Measurements from ENCODE around the gene ZNF334. TPM values are rescaled to one million over a fixed set of nuclear protein-coding genes. Genes with fewer than 3 reads are reported as not detected.

Gene ZNF334
- total RNA-seq, 2 donors from 2014 or later = 1.1 to 3.1 TPM

DNA sequence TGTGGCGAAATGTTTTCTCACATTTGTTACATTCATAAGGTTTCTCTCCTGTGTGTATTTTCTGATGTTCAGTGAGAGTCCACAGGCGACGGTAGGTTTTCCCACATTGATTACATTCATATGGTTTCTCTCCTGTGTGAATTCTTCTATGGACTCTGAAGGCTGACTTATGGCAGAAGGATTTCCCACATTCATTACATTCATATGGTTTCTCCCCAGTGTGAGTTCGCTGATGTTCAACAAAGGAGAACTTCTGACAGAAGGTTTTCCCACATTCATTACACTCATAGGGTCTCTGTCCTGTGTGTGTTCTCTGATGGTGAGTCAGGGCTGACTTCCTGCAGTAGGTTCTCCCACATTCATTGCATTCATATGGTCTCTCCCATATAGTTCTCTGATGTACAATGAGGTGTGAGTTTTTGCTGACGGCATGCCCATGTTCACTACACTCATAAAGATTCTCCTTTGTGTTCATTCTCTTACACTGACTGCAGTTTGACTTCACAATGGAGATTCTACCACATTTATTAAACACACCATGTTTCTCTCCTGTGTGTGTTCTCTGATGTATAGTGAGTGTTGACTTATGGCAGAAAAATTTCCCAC is 11.9 kb downstream of the ZNF334 start:
- no peak for DNase-seq (ENCODE audit: low spot score)
- intact Hi-C loops (cut with DNase I) = no loop called here

GRCh38 chr20:46494077-46494476 is 19.3 kb downstream of the ZNF334 start:
- intact Hi-C loops (cut with DNase I) = no loop called here
- no peak for DNase-seq (ENCODE audit: low spot score)

DNA sequence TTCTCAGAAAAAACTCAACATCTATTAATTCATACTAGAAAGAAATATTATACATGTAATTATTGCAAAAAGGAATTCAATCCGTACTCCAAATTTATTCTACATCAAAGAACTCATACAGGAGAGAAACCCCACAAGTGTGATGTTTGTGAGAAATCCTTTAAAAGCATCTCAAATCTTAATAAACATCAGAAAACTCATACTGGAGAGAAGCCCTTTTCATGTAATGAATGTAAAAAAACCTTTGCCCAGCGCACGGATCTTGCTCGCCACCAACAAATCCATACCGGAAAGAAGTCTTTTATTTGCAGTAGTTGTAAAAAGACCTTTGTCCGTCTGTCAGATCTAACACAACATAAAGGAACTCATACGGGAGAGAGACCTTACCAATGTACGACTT is 22.0 kb downstream of the ZNF334 start:
- DNase-seq (ENCODE audit: low spot score) = no peak
- intact Hi-C loops (cut with DNase I) = no loop called here

DNA sequence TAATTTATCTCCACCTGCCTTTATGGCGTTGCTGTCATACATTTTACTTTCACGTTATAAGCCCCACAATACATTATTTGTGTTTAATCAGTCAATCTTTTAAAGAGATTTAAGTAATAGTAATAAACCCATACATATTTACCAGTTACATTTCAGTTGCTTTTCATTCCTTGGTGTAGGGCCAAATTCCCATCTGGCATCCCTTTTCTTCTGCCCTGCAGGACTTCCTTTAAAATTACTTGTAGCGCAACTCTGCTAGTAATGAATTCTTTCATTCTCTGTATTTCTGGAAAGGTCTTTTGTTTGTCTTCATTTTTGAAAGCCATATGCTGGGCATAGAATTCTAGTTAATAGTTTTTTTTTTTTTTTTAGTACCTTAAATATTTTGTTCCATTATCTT is 24.9 kb downstream of the ZNF334 start:
- no peak for DNase-seq (ENCODE audit: low spot score)
- intact Hi-C loops (cut with DNase I) = no loop called here

DNA sequence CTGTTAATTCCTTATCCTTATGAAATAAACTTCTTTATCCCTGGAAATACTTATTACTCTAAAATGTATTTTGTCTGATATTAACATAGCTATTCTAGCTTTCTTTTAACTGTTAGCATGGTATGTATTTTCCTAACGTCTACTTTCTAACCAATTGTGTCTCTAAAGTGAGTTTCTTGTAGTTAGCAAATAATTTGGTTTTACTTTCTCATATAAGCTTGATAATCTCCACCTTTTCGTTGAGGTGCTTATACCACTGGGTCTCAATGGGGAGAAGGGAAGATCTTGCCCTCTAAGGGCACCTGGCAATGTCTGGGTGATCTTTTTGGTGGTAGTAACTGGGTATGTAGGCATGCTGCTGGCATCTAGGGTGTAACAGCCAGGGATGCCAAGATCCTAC is 25.7 kb downstream of the ZNF334 start:
- intact Hi-C loops (cut with DNase I) = no loop called here
- DNase-seq (ENCODE audit: low spot score) = no peak

DNA sequence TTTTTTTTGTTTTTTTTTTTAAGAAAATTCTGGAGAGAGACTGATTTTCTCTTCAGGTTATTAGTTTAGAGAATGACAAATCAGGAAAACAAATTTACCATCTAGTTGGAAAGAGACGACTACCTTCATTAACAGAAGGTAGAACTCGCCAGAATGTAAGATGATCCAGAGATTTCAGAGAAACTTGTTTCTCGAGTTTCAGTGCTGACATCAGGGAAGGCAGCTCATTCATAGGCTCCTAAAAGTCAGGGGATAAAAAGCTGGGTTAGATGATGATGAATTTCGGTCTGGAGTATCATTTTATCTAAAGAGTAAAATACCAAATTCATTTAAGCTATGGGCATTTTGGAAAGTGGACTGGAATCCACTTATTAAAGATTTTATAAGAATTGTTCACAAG is 27.9 kb downstream of the ZNF334 start:
- no peak for DNase-seq (ENCODE audit: low spot score)
- intact Hi-C loops (cut with DNase I) = no loop called here

DNA sequence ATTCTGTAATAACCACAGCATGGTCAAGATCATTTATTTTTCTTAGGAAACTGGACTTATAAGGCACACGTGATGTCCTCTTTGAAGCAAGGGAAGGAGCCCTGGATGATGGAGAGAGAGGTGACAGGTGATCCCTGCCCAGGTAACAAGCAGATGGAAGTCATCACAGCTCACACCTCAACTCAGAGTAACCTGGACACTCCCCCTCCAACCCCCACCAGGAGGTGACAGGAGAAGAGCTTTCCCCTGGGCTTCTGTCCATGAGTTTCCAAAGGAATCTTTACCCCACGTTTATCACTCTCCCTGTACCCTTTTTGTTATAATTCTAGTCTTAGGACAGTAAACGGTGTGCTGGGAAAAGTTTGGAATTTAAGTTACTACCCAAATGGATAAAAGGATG is 28.4 kb downstream of the ZNF334 start:
- no peak for DNase-seq (ENCODE audit: low spot score)
- intact Hi-C loops (cut with DNase I) = no loop called here

GRCh38 chr20:46483879-46484278 is 29.5 kb downstream of the ZNF334 start:
- intact Hi-C loops (cut with DNase I) = no loop called here
- no peak for DNase-seq (ENCODE audit: low spot score)

DNA sequence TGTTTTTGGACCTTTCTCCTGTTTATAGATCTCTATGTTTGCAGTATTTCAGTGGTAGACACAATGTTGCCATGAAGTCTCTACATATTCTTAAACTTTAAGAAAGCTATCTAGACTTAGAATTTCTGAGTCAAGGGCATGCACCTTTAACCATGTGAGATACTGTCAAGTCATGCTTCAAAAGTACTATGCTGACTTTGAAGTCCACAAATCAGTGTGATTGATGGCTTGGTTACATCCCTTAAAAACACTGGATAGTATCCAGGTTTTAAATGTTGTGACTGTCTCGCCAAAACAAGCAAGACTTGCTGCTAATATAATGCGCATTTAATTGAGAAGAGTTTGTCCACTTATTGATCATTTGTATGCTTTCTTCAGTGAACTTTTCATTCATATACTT is 30.5 kb downstream of the ZNF334 start:
- DNase-seq (ENCODE audit: low spot score) = no peak
- intact Hi-C loops (cut with DNase I) = no loop called here

GRCh38 chr20:46477640-46478039 is 35.7 kb downstream of the ZNF334 start:
- intact Hi-C loops (cut with DNase I) = no loop called here
- DNase-seq (ENCODE audit: low spot score) = no peak

DNA sequence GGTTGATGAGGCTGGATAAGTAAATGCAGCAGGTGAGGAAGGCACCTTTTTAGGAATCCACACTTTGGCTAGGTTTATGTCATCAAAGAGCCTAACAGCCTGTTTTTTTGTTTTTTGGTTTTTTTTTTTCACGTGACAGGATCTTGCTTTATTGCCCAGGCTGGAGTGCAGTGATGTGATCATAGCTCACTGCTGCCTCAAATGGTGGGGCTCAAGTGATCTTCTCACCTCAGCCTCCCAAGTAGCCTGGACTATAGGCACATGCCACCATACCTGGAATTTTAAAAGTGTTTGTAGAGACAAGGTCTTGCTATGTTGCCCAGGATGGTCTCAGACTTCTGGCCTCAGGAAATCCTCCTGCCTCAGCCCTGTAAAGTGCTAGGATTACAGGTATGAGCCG is 36.1 kb downstream of the ZNF334 start:
- no peak for DNase-seq (ENCODE audit: low spot score)
- intact Hi-C loops (cut with DNase I) = no loop called here

GRCh38 chr20:46468508-46468907 is 44.9 kb downstream of the ZNF334 start:
- DNase-seq (ENCODE audit: low spot score) = no peak
- intact Hi-C loops (cut with DNase I) = no loop called here

DNA sequence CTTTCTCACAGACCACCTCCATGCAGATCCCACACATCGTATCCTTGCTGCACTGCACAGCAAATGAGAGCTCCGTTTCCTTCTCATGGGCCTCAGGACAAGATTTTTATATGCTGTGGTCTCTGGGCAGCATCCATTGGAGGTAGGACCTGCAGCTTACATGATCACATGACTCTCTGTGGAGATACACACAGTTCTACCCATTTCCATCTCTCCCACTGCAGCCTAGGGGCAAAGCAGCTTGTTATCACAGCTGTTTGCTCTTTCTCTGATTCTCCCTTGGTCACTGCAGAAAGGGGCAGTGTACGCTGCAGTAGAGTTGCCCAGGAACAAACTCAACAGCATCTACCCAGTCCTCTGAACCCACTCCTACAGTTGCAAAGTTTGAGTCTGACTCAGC is 48.9 kb downstream of the ZNF334 start:
- intact Hi-C loops (cut with DNase I) = no loop called here
- DNase-seq (ENCODE audit: low spot score) = no peak

DNA sequence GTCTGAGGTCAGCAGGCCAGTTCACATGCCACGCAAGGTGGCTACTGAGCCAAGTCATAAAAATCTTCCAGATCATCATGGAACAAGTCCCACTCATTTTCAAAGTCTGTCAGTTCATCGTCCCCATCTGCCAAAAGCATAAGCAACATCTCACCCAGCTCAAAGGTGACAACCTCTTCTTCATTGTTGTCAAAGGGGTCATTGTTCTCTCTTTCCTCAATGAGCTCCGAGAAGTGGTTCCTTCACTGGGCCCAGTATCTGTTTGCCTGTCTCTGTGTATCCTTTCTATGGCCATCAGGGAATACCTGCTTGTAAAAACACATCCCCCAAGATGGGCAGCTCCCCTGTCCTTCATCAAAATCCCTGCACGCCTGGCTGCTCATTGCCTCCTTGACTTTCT is 49.5 kb downstream of the ZNF334 start:
- intact Hi-C loops (cut with DNase I) = no loop called here
- no peak for DNase-seq (ENCODE audit: low spot score)

DNA sequence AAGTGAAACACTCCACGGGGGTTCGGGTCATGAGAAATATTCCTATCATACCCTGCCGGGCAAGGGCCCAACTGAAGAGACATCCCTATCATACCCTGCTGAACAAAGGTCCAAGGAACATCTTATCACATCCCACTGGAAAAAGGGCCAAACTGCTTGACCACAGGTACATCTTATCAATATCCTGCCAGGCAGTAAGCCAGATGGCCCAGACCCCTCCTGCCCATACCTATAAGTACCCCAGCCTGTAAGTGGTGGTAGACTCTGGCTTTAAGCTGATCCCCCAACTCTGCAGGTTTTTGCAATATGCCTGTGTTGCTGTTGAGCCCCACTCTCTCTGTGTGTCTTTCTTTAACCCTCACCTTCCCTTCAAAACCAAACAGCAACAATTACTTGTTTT is 51.6 kb downstream of the ZNF334 start:
- intact Hi-C loops (cut with DNase I) = no loop called here
- no peak for DNase-seq (ENCODE audit: low spot score)

GRCh38 chr20:46458866-46459750 is 54.3 kb downstream of the ZNF334 start:
- intact Hi-C loops (cut with DNase I) = no loop called here
- no peak for DNase-seq (ENCODE audit: low spot score)

DNA sequence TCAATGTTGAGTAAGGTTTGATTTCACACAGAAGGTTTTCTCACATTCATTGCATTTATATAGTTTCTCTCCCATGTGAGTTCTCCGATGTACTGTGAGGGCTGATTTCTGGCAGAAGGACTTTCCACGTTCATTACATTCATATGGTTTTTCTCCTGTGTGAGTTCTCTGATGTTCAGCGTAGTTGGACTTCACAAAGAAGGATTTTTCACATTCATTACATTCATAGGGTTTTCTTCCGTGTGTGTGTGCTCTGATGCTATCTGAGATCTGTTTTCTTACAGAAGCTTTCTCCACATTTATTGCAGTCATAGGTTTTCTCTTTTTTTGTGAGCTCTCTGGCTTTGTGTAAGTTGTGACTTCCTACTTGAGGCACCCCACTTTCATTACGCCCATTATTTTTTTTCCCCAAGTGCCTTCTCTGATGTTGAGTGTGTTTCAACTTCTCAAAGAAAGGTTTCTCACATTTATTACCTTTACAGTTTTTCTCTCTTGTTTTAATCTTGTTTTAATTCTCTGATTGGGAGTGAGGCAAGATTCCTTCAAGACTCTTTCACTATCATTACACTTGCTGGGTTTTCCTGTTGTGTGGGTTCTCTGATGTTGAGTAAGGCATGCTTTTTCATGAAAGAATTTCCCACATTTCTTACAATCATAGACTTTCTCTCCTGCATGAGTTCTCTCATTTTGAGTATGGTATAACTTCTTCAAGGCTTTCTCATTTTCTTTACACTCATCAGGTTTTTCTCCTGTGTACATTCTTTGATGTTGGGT is 56.9 kb downstream of the ZNF334 start:
- DNase-seq (ENCODE audit: low spot score) = no peak
- intact Hi-C loops (cut with DNase I) = no loop called here

GRCh38 chr20:46455729-46456128 is 57.6 kb downstream of the ZNF334 start:
- no peak for DNase-seq (ENCODE audit: low spot score)
- intact Hi-C loops (cut with DNase I) = no loop called here

Measured in posterior vena cava (tissue), 2 donors.